Cerebellar nuclear complex (tissue), 1 donor: ENCODE results near the gene SLC16A10.
A peak's percentile ranks its signal among the peaks of the same experiment; 100 is the strongest.
"Not testable (repeated sequence)": the region's sequence is repeated elsewhere in the genome, so short reads cannot be mapped to it uniquely, and the experiment has no call there.

ENCODE experiments used
- DNase-seq, 2 experiments: peaks; one replicate each; lab custom pipeline; 2025; lab: John Stamatoyannopoulos, UW

SLC16A10 gene

DNA sequence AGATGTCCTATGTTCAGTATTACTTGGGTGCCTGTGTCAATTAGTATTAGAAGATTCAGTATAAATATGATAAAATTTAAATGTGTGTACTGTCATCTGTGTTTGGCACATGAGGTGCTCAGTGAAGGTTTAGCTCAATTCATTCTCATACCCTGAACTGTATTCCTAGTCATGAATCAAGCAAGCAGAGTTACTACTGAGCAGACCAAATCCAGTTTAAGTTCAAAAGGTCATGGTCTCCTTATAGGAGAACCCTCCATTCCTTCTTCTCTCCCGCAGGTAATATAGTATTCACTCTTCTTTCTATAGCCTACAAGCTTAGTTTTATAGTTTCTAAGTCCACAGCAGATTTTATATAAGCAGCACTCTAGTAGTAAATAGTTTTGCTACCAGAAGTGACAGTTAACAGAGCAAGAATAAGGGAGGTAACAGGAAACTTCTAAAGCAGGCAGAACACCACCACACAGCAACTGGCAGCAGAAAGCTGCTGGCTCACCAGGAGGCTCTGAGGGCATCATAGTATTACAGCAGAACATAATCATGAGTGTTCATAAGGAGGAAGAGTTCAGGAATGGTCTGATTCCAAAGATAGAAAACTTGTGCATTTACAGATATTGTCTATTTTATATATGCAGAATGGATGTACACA lies 133.2 kb downstream of the SLC16A10 start:
- DNase-seq: no peak

DNA sequence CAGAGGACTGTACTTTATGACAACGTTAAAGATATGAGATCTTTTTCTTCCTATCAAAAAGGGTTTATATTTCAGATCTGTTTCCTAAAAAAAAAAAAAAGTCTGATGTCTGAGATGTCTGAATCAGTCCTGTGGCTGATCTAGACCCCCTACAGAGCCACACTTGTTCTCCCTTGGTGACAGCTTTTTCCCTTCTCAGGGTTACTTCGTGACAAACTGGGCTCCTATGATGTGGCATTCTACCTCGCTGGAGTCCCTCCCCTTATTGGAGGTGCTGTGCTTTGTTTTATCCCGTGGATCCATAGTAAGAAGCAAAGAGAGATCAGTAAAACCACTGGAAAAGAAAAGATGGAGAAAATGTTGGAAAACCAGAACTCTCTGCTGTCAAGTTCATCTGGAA lies 134.5 kb downstream of the SLC16A10 start:
- DNase-seq: no peak

DNA sequence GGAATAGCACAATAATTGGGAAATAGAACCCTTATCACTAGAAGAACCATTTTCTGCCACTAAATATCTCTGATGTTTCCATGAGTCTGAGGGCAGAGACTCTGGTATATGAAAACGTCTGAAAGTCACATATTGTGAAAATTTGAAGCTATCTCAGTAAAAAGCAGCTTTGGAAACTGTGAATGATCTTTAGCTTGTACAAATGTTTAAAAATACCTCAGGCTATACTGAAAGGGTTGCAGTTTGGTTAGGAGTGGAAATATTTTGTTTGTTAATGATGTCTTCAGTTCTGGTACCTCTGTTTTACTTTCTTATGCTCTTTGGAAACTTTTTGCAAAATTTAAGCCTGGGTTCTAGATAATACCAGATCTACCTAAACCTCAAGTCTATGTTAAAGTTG lies 135.0 kb downstream of the SLC16A10 start:
- DNase-seq: no peak

DNA sequence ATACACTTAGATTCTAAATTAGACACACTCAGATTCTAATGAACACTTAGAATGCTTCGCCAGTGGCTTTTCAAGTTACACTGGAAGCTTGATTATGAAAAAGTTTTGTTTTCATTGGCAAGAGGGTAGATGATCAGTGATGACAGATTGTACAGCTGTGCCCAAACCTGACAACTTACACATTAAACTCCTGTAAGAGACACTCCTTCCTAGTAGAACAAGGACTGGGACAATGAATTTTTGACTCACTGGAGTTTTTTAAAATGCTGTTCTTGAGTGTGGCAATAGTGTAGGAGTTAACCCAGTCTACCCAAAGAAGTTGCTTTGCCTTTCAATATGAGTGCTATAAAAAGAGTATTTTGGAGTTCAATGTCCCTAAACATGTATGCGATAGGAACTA lies 140.8 kb downstream of the SLC16A10 start:
- no peak for DNase-seq

DNA sequence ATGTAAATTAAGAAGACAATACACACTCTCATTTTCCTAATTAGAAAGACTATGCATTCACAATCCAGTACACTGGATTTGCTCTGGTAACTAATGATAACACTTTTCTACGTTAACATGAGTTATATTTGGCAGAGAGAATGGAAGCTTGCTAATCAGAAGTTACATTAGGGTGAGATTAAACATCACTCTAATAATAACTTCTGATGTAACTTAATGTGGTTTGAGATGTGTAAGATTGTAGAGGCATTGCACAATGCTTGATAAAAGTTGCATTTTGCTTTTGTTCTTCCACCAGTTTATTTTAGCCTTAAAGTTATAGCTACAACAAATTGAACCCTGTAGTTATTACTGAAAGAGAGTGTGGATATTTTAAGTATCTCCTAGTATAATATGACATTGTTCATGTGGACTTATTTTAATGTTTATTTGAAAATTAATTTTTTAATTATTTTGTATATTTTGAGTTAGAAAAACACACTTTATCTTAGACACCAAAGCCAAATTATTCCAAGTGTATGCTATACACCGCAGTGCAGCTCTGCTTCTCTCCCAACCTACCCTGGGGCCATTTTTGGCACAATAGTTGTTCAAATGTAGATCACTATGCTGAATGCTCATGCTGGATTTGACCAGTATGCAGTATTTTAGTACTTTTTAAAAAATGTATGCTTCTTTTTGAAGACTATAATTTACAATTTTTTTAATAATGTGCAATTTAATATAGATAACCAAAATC lies 143.2 kb downstream of the SLC16A10 start:
- no peak for DNase-seq

DNA sequence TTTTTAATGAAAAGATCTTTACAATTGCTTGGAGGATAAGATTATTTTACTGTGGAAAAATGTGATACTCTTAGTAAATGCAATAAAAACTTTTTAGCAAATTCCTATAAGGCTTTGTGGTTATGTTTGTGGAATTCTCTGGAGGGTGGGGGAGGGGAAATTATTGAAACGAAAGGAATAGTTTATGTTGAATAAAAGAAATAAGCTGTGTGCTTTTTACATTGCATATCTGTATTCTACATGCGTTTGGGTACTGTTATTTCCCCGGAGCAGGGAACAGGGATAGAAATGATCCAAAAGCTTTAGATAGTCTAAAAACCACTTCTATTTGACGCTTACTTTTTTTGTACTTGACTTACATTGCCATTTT lies 143.8 kb downstream of the SLC16A10 start:
- no peak for DNase-seq

DNA sequence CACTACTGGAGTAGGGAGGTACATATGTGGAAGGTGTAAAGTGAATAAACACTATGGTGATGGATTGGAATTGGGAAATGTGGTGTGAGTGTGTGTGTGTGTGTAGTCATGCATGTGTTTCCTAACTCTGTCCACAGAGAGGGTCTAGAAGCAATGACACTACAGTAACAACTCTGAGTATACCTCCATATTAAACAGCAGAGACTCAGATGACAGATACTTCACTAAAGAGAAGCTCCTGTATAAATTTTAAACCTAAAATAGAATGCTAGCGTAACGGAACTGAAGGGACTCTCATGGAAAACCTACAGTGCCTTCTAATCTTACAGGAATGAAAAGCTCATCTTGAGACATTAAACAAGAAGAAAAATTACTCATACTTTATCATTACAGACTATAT lies 150.5 kb downstream of the SLC16A10 start:
- DNase-seq: no peak

DNA sequence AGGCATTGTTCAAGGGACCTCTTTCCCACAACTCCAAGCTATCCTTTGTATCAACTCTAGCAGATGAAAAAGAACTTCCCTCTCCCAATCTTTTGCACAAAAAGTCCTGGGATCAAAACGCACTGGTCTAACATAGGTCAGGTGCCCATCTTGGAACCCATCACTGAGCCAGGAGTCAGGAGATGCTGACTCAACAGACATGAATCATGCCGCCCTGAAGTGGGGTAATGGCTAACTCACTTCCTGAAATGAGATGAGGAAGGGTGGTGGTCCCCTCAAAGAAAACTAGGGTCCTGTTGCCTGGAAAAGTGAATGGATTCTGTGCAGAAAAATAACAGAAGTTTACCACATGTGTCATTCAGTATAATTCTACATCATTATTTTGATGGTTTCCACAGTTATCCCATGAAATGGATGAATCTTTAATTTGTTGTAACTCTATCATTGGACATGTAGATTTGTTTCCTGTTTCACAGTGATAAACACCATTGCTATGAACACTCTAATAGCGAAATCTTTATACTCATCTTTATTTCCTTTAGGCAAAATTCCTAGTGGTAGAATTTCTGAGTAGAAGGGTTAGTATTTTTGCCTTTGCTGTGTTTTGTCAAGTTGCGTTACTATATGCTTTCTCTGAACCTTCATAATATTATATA lies 151.3 kb downstream of the SLC16A10 start:
- DNase-seq: no peak

DNA sequence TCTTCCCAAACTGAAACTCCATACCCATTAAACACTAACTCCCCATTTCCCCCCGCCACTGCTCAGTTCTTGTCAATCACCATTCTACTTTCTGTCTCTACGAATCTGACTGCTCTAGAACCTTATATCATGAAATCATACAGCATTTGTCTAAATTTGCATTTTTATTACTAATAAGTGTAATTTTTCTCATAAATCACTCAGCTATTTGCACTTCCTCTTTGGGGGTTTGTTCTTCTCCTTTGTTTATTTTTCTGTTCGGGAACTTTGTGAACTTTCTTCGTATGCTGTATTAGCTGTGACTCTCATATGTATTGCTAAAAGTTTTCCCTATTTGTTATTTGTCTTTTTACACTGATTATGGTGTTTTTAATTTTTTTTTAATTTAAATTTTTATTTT lies 152.2 kb downstream of the SLC16A10 start:
- DNase-seq: no peak

DNA sequence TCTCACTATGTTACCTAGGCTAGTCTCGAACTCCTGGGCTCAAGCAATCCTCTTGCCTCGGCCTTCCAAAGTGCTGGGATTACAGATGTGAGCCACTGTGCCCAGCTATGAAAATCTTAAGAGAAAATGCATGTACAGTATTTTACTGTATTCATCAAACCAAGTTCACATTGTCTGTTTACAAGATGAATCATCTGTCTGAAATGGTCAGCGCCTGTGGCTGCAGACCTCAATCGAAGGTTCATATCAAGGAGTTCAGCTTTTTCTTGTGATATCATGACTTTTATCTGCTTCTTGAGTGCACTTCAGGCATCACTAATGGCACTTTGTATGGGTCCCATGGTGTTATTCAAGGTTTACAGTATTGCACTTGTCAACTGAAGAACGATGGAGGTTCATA lies 155.1 kb downstream of the SLC16A10 start:
- DNase-seq: no peak

DNA sequence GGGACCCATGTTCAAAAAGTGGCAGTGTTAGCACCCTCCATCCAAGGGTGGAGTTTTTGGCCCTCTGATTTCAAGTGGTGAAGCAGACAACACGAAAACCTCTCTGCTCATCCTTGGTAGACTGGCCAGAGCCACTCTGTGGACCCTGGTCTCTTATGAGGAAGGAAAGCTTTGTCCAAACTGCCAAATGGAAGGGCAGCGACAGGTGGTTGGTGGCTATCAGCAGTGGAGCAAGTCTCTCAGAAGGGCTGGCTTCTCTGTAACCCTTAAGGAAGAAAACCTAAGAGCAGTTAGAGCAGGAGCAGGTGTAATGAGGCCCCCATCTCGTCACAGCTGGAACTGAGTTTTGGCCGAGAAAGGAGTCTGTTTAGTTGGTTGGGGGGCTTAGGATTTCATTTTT lies 155.8 kb downstream of the SLC16A10 start:
- DNase-seq: no peak

DNA sequence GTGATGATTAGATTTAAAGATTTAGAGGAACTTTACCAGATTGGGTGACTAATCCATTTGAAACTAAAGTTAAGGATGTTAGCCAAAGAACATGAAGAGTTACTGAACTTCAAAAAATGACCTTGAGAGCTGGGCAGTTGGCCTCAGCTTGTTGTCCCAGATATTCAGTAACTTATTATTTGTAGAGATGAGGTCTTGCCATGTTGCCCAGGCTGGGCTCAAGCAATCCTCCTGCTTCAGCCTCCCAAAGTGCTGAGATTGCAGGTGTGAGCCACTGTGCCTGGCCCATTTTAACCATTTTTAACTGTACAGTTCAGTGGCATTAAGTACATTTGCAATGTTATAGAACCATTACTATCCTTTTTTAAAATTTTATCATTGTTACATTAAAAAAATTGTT lies 161.5 kb downstream of the SLC16A10 start:
- DNase-seq: no peak

DNA sequence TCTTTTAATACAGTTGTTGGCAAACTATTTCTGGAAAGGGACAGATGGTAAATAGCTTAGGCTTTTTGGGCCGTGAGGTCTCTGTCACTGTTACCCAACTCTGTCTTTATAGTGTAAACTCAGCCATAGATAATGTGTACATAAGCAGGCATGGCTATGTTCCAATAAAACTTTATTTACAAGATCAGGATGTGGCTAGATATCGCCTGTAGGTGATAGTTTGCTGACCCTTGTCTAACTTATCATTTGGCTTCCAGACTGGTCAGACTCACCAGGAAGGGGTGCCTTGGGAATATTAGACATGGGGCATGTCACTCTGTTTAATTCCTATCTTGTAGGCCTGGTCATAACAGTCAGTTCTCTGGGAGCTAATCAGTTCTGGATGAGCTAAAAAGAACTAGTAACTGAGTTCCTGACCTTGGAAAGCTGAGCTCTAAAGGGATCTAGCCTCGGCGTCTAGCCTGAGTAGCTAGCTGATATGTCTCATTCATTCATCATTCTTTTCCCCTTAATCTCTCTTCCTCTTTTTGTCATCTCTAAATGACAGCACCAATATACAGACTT lies 163.6 kb downstream of the SLC16A10 start:
- DNase-seq: no peak

DNA sequence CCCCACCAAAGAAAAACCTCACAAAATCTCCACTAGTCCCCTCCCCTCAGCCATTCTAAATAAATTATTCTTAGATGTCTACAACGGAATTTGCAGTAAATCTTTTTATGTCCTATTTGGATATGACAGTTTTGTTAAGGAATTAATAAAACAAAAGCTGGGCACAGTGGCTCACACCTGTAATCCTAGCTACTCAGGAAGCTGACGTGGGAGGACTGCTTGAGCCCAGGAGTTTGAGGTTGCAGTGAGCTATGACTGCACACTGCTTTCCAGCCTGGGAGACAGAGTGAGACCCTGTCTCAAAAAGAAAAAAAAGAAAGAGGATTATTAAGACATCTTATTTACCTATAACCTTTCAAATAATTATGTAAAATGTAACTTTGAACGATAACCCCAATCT lies 165.4 kb downstream of the SLC16A10 start:
- DNase-seq: no peak

DNA sequence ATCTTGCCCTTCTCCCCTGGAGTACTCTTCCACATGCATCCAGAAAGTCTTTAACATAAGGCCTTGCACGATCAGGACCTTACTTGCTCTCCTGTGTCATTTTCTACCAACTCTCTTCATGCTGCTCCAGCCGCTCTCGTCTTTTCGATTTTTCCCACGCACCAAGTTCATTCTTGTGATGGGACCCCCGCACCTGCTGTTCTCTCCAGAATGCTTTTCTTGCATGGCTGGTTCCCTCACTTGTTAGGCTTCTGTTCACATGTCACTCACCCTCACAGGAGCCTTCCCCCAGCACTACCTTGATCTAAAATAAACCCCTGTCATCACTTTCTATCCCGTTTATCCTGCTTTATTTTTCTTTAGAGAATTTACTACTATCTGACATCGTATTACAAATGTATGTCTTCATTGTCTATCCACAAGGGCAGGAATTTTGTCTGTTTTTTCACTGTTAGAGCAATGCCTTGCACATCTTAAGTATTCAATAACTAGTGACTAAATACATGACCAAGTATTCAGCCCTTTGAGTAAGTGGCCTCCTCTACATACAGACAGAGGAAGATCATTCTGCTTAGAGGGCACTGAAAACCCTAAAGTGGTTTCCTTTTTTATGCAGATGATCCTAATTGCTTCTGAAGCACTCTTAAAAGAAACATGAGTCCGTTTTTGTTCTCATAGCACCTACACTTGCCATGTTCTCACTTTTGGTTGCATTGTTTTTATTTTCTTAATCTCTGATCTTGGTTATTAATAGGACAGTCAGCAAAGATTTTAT lies 166.9 kb downstream of the SLC16A10 start:
- DNase-seq: no peak

DNA sequence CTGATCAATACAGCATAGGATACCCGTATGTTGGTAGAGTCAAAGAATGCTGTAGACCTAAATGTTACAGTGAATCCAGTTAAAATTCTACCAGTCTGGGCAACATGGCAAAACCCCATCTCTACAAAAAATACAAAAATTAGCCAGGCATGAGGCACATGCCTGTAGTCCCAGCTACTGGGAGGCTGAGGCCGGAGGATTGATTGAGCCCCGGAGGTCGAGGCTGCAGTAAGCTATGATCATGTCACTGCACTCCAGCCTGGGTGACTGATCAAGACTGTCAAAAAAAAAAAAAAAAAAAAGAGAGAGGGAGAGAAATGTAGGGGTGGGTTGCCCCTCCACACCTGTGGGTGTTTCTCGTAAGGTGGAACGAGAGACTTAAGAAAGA lies 167.5 kb downstream of the SLC16A10 start:
- no peak for DNase-seq

DNA sequence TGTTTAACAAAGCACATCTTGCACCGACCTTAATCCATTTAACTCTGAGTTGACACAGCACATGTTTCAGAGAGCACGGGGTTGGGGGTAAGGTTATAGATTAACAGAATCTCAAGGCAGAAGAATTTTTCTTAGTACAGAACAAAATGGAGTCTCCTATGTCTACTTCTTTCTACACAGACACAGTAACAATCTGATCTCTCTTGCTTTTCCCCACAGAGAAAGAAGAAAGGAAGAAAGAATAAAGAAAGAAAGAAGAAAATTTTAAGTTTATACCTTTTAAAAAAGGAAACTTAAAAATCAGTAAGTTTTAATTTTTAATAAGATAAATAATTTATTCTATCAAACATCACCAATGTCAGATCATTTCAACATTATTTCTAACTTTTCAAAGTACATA lies 168.5 kb downstream of the SLC16A10 start:
- not testable (repeated sequence) for DNase-seq

DNA sequence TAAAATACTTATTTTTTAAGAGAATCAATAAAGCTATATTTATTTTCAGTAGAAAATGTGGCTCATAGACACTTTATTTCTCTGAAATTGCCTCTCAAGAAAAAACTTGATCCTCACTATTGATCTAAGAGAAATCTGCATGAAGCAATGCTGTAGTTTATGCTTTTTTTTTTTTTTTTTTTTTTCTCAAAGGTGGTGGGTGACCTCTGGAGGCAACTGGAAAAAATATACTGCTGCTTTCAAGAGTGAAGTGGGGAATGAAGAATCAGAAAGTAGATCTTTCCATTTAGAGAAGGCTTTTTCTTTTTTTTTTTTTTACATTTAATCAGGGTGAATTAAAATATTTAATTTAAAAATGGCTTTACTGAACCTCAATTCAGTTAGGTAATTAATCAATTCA lies 169.3 kb downstream of the SLC16A10 start:
- no peak for DNase-seq

DNA sequence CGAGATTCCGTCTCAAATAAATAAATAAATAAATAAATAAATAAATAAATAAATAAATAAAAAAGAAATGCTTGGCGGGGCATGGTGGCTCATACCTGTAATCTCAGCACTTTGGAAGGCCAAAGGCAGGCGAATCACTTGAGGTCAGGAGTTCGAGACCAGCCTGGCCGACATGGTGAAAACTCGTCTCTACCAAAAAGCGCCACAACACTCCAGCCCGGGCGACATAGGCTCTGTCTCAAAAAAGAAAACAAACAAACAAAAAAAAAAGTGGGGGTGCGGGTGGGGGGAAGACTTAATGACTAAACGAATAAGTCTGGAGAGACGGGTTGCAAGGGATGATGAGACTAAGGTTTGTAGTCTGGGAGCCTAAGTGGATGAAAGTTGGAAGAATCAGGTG lies 170.7 kb downstream of the SLC16A10 start:
- DNase-seq: no peak

DNA sequence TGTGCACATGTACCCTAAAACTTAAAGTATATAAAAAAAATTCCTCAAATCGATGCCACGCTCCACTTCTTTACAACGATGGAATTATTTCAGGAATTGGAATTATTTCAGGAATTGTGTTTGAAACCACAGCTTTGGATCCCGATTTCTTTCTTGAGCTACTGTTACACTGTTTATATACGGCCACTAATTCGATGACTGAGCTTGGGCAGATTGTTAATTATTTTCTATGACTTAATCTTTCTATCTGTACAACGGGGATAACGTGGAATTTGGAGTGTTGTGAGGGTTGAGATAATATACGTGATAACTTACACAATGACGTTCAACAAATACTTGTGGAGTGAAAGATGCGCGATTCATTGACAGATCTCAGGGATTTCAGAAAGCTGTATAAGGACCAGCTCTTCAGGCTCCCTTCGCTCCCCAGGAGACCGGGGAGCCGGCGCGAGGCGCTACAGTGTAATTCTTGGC lies 171.3 kb downstream of the SLC16A10 start:
- DNase-seq: no peak

DNA sequence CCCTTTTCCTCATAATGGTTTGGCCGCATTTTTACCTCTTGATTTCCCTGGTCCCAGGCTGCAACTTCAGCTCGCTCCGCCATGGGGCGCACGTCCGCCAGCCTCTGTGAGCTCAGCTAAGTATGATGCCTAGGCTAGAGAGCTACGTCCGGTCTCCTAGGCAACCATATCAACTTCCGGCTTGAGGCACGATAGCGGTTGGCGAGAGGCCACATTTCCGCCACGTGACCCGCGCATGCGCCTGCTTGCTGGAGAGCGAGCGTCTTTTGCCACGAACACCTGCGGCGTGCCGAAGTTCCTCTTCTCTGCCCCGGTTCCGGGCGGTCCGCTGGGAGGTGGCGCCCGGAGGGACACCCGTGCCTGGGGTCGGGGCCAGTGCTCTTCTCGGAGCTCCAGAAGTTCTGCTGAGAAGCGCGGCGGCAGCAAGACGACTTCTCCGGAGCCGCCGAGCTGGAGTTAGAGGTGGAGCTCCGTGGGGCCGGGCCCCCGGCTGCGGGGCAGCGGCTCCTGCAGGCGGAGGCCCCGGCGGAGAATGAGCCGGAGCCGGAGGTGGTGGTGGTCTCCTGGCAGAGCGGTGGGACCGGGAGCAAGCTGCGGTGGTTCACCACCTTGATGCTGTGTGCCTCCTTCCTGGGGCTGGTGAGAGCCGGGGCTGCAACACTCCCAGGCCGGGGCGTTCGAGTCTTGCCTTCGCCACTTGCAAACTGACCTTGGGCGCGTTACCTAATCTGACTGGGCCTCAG lies 172.0 kb downstream of the SLC16A10 start:
- peak; percentile 81 to 95 for DNase-seq
